VCaP (cell line): ENCODE results near the gene TBX1.

Source experiments
- H3K27ac ChIP-seq: fragments of 450-650 bp; 2 replicates; pipeline ENCODE4 v1.5.1; 2017
- TF ChIP-seq, protein P1 (sequence below): fragments of 450-650 bp; conservative IDR thresholded peaks from 2 replicates; pipeline ENCODE4 v1.5.1; 2017; ENCODE audit warnings: mild to moderate bottlenecking, moderate library complexity

The TBX1 gene

DNA sequence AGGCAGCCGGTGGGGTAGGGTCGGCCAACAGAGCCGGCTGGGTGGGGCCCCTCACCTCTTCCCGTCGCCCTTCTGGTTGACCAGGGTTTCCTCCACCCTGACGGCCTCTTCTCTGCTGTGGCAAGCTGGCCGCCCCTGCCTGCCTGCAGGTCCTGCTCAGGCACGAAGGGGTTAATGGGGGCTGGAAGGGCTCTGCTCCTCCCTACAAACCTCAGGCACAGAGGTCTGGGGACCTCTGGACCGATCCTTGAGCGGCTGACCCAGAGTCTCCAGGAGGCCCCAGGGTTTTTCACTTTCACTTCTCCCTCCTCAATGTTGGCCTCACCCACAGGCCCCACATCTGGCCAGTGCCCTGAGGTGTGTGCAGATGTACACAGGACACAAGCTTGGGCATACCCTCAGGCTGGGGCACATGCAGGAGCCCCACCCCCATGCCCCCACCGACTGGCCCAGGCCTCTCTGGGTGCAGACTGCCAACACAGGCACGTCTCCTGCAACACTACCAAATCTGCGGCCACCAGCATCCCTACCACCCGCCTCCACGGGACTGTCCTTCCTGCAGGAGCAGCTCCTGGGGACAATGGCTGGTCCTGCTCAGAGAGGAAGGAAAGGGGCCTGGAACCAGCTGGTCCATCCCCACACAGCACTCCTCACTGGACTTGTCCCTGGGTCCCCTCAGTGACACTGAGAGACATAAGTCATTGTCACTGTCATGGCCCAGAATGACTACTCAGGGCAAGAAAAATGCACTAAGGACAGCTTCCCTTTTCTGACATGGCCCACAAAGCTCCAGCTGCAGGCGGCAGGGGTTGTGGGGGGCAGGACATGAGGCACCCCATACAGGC lies 3.2 kb upstream of the TBX1 start:
- TF ChIP-seq, protein P1, sequence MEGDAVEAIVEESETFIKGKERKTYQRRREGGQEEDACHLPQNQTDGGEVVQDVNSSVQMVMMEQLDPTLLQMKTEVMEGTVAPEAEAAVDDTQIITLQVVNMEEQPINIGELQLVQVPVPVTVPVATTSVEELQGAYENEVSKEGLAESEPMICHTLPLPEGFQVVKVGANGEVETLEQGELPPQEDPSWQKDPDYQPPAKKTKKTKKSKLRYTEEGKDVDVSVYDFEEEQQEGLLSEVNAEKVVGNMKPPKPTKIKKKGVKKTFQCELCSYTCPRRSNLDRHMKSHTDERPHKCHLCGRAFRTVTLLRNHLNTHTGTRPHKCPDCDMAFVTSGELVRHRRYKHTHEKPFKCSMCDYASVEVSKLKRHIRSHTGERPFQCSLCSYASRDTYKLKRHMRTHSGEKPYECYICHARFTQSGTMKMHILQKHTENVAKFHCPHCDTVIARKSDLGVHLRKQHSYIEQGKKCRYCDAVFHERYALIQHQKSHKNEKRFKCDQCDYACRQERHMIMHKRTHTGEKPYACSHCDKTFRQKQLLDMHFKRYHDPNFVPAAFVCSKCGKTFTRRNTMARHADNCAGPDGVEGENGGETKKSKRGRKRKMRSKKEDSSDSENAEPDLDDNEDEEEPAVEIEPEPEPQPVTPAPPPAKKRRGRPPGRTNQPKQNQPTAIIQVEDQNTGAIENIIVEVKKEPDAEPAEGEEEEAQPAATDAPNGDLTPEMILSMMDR: no peak

DNA sequence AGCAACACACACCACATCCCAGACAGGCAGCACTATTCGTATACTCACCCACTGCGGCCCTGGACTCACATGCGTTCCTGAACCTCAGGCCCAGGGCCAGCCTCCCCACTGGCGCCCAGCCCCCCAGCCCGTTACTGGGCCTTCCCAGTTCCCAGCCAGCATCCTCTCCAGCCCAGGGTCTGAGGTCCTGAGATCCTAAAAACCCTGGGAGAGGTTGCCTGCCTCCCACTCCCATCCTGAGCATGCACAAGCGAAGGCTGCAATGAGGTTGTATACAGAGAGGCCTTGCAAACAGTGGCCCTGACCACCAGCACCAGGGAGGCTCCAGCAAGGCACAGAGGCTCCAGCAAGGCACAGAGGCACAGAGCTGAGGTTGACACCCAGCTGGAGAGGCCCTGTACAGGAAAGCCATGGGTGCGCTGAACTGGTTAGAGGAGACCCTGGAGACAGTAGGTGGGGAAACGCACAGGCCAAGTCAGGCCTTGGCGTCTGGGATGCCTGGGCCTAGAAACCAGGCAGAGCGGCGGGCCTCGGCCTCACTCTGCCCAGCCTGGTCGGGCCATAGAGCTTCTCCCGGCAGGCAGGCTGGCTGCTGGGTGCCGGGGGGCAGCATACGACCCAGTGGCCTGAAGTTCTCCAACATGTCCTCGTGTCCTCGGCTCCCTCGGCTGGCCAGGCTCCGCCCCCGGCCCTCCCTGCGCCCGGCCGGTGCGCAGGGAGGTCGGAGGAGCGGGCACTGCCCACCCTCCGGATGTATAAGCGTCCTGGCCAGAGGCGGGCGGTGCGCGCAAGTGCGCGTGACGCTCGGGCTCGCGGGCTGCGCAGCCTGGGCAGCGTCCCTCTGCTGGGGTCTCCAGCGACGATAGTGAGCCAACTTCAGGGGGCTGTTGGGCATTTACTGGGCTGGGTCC lies 2.3 kb upstream of the TBX1 start:
- no peak overlapping the region for H3K27ac ChIP-seq
- TF ChIP-seq, protein P1: no peak

More for the DNA sequence above, 3.2 kb upstream of the TBX1 start:
- H3K27ac ChIP-seq: peak overlapping the region; percentile 47; the same call in 1 of the 2 replicates

DNA sequence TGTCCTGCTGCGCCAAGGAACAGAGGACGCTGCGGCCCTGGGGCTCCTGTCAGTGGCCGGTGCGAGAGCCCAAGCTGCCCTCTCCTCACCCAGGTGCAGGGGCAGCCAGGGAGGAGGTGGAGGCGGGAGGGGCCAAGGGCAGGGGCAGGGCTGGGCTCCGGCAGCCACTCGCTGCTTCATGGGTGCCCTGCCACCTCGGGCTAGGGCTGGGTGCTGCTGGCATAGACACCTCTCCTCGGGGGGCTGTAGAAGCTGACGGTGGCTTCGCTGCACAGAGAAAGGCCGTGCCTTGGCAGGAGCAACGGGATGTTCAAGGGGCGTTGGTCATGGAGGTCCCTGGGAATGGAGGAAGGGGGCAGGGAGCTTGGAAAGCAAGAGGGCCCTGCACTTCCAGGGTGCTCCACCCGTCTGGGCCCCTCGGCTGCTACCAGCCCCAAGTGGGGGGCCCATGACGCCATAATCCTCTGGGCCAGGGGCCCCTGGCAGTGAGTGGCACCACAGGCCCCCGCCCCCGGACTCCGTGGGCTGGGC lies 1.6 kb upstream of the TBX1 start:
- TF ChIP-seq, protein P1: no peak
- H3K27ac ChIP-seq: peak overlapping the region; percentile 94; the same call in 1 of the 2 replicates

DNA sequence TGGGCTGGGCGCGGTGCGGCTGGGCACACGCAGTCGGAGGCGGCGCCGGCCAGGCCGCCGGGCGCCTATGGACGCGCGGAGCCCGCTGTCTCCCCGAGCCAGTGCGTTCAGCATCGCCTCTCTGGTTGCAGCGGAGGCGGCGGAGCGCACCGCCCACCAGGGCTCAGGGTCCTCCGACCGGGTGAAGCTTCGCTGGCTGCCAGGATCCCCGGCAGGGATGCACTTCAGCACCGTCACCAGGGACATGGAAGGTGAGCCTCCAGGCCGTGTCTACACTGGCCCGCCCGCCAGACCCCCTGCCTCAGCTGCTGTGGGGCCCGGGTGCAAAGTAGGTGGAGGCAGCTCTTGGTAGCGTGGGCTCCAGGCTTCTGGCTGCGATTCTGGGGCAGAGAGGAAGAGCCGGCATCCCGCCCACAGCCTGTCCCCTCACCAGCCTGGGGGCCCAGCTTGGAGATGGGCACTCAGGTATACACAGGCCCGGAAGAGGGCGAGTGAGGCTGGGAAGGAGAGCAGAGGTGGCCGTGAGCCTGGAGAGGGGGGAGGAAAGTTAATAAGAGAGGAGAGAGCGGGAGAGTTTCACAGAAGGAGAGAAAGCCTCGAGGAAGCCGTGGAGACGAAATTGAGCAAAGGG lies 1.0 kb upstream of the TBX1 start:
- TF ChIP-seq, protein P1: no peak
- peak overlapping the region; percentile 94 for H3K27ac ChIP-seq

DNA sequence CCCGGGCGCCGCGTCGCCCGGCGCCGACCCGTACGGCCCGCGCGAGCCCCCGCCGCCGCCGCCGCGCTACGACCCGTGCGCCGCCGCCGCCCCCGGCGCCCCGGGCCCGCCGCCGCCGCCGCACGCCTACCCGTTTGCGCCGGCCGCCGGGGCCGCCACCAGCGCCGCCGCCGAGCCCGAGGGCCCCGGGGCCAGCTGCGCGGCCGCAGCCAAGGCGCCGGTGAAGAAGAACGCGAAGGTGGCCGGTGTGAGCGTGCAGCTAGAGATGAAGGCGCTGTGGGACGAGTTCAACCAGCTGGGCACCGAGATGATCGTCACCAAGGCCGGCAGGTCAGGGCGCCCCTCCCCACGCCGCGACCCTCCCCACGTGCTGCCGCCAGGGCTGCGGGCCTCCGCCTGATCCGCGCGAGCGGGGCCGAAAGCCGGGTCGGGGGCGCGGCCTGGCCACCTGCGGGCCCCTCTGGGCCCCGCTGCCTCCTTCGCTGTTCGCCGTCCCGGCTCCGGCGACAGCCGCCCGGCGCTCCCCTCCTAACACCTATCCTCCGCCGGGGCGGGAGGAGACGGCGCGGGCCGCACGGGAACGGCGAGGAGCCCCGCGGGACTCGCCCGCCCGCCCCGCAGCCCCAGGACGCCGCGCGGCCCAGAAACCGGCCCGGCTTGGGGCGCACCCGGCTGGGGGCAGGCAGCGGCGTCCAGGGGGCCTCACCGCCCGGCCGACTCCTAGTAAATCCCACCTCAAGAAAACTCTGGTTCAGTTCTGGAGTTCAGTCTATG lies 560 bp downstream of the TBX1 start:
- peak overlapping the region; percentile 94 for H3K27ac ChIP-seq
- TF ChIP-seq, protein P1: no peak

DNA sequence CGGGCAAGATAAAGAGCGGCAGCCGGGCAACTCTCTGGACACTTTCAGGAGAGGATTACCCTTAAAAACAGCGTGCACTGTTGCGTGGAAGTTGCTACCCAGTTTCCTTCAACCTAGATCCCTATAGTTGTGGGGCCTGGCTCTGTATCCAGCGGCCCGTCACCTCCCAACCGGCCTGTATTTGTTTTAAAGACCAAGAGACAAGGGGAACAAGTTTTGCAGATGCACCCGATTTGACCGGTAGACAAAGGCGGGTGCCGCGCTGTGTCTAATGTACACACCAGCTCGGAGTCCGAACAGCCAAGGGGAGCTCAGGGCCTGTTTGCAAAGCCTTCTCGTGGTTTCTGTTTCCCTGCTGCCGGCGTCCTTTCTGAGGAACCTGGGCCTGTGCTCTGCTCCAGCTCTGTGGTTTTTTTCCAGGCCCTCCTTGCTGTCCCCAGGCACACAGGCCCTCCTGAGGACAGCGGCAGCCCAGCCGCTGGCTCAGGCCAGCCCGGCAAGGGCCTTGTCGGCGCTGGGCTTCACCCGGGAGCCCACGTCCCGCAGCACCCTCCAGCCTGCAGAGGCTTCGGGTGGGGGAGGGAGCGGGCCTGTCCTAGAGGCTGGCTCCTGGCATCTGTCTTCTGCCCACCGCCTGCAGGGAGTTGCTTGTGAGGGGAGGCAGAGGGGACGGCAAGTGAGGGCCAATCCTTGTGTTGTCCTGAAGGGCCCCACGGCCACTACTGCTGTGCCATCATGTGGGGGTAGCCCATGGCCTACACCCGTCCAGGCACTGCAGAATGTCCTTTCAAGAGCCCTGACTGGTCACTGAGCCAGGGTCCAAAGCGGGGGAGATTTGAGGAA lies 1.4 kb downstream of the TBX1 start:
- H3K27ac ChIP-seq: peak overlapping the region; percentile 94
- TF ChIP-seq, protein P1: no peak
